Neural crest cell (in vitro differentiated cells): ENCODE data around the gene GRM1. TPM values are rescaled to one million over a fixed set of nuclear protein-coding genes. Genes with fewer than 3 reads are reported as not detected.

Experiments used
- DNase-seq: peaks from one replicate; pipeline ENCODE4 v3.0.0; 2021; ENCODE audit warnings: low read depth, mixed read lengths, low spot score
- H3K27ac Mint-ChIP-seq: one replicate; pipeline ENCODE4 v1.8.0; 2021; ENCODE audit warnings: mild to moderate bottlenecking, mixed read lengths; ENCODE audit not compliant: unreplicated experiment
- H3K27me3 Mint-ChIP-seq: 2 replicates; pipeline ENCODE4 v1.8.0; 2021; ENCODE audit warnings: low read depth, mild to moderate bottlenecking, mixed read lengths
- H3K36me3 Mint-ChIP-seq: 2 replicates; pipeline ENCODE4 v1.8.0; 2021; ENCODE audit warnings: low read depth, mild to moderate bottlenecking, mixed read lengths
- H3K4me1 Mint-ChIP-seq: 2 replicates; pipeline ENCODE4 v1.8.0; 2021; ENCODE audit warnings: mixed read lengths
- H3K4me3 Mint-ChIP-seq: one replicate; pipeline ENCODE4 v1.8.0; 2021; ENCODE audit warnings: mild to moderate bottlenecking, mixed read lengths
- H3K9me3 Mint-ChIP-seq: 2 replicates; pipeline ENCODE4 v1.8.0; 2021; ENCODE audit warnings: mixed read lengths
- CTCF ChIP-seq: fragments of 200-600 bp; sonication (generic); conservative IDR thresholded peaks from 2 replicates; pipeline ENCODE4 v1.5.0; 2021; ENCODE audit warnings: antibody characterized with exemption, mild to moderate bottlenecking
- total RNA-seq: library from RNA; stranded (reverse); gene quantifications from 2 replicates; pipeline ENCODE4 v1.2.1, GENCODE V29; 2021

The GRM1 gene
- total RNA-seq, 1 donor from 2014 or later, result 0.63 TPM

DNA sequence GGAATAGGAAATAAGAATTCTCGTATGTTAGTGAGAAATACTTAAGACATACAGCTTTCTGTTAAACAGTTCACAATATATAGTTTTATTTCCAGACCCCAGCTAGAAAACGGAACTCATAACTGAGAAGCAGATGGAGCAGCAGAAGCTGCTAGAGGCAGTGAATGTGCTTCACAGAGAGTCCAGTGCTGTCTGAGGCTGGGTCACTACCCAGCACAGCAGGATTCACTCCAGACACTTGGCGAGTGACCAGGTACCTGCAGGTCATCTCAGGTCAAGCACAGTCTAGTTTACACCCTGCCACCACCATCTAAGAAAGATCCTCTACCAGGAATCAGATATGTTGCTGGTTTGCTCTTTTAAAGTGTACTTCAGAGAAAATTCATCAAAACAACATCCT, 271.7 kb downstream of the GRM1 start:
- DNase-seq, result no peak
- Mint-ChIP-seq H3K4me3 (no peak overlapping the region), H3K9me3 (no peaks in the 10 kb centered on the region), H3K36me3 (no peaks in the 10 kb centered on the region), H3K4me1 (peaks cover 6% of the 10 kb centered on the region), H3K27ac (no peak overlapping the region), H3K27me3 (no peaks in the 10 kb centered on the region)
- TF ChIP-seq CTCF, result no peak

DNA sequence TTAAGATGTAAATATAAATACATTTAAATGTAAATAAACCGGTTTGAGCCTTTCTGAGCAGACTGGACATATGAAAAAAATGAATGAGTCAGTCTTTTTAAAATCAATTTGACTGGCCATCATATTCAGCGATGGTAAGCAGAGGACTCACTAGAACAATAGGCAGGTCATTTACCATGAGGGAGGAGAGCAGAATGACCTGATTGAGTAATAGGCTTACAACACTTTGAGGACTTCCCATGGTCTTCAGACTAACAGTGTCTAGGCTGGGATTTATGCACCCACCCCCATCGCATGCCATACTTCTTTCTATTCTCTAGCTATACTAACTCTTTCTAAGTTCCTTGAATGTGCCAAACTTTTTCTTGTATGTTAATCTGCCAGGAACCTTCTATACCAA, 272.9 kb downstream of the GRM1 start:
- Mint-ChIP-seq H3K27me3 (no peaks in the 10 kb centered on the region), H3K36me3 (no peaks in the 10 kb centered on the region), H3K4me3 (no peak overlapping the region), H3K9me3 (no peaks in the 10 kb centered on the region), H3K4me1 (peaks cover 6% of the 10 kb centered on the region), H3K27ac (no peak overlapping the region)
- no peak for DNase-seq
- no peak for TF ChIP-seq CTCF

DNA sequence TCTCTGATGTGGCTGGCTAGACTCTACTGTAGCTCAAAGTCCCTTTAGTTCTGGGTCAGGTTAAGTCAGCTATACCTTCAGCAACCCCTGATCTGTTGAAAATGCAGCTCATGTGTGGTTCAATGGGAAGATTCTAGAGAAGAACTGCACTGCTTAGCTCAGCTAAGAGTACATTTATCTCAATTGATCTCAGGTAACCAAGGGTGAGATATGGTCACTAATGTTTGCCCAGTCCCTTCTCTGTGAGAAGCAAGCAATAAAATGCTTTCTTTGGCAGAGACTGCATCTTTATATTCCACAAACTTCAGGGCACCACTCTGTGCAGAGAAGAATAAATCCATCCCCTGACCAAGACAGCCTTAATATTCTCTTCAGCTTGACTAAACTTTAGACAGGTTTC, 274.1 kb downstream of the GRM1 start:
- no peaks in the 10 kb centered on the region for H3K9me3 Mint-ChIP-seq
- no peaks in the 10 kb centered on the region for H3K36me3 Mint-ChIP-seq
- H3K27me3 Mint-ChIP-seq, result no peaks in the 10 kb centered on the region
- H3K4me1 Mint-ChIP-seq, result peaks cover 6% of the 10 kb centered on the region
- no peak overlapping the region for H3K4me3 Mint-ChIP-seq
- DNase-seq, result no peak
- H3K27ac Mint-ChIP-seq, result no peak overlapping the region
- no peak for TF ChIP-seq CTCF

- H3K4me1 Mint-ChIP-seq, result peaks cover 6% of the 10 kb centered on the region
- DNase-seq, result no peak
Measured at GRCh38 chr6:146304181-146304580, 275.3 kb downstream of the GRM1 start.

GRCh38 chr6:146305092-146305491, 276.2 kb downstream of the GRM1 start:
- Mint-ChIP-seq H3K27me3 (no peaks in the 10 kb centered on the region), H3K4me3 (no peak overlapping the region), H3K27ac (no peak overlapping the region), H3K36me3 (no peaks in the 10 kb centered on the region), H3K4me1 (peaks cover 6% of the 10 kb centered on the region), H3K9me3 (no peaks in the 10 kb centered on the region)
- no peak for TF ChIP-seq CTCF
- DNase-seq, result no peak

More at GRCh38 chr6:146304181-146304580, 275.3 kb downstream of the GRM1 start:
- TF ChIP-seq CTCF, result no peak
- no peaks in the 10 kb centered on the region for H3K9me3 Mint-ChIP-seq
- H3K27ac Mint-ChIP-seq, result no peak overlapping the region
- H3K4me3 Mint-ChIP-seq, result no peak overlapping the region
- no peaks in the 10 kb centered on the region for H3K36me3 Mint-ChIP-seq
- no peaks in the 10 kb centered on the region for H3K27me3 Mint-ChIP-seq

DNA sequence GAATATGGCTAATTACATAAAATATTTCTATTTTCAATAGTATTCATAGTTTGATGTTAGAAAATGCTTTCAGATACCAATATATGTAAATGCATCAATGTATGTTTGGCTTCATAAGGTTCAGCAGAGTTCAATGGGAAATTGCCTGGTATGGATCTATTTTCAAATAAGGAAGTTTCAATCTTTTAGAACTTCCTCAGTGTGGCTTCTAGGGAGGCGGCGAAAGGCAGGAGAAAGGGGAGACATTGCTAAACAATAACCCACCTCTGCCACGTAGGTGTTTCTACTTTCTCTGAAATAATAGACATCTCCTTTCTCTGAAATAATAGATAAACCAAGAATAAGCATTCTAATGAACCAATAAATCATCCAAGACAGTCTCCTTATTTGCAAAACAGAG, 277.1 kb downstream of the GRM1 start:
- Mint-ChIP-seq H3K4me3 (no peak overlapping the region), H3K27me3 (no peaks in the 10 kb centered on the region), H3K9me3 (peaks cover under 1% of the 10 kb centered on the region), H3K36me3 (no peaks in the 10 kb centered on the region), H3K27ac (no peak overlapping the region), H3K4me1 (peaks cover 6% of the 10 kb centered on the region)
- no peak for DNase-seq
- no peak for TF ChIP-seq CTCF
